ENCODE data around the gene CMYA5.
"Not testable (repeated sequence)": the region's sequence is repeated elsewhere in the genome, so short reads cannot be mapped to it uniquely, and the experiment has no call there.

Gene CMYA5

DNA sequence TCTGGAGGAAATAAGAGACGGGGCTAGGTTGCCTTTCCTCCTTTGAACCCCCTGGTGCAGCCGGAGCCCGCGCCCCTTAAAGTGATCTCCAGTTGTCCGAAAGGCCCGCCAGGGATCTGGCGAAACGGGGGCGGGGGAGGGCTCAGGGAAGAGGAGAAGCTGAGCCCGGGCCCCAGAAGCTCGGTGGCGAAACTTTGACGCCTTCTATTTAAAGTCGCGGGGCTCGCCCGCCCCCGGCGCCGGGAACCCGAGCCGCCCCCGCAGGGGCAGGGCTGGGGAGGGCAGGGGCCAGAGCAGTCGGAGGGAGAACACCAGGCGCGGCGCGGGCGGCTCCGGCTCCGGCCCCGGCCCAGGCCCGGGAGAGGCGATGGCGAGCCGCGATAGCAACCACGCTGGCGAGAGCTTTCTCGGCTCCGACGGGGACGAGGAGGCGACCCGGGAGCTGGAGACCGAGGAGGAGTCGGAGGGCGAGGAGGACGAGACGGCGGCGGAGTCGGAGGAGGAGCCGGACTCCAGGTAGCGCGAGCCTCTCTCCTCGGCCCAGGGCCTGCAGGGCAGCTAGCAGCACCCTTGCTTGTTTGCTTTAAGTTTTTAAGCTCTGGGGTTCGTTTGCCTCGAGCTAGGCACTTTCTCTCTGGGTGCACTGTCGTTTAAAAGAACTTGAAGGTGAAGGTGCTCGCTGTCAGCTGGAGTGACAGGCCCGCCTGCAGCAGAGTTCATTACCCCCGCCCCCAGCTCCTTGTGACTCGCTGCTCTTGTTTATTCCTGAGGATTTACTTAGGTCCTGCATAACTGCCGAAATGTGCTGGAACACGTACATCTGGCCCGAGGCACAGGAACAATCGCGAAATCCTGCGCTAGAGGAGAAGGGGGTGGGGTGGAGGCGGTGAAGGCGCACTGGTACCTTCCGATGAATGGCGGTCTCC lies at the start of gene CMYA5:
CMYA5 (plus strand) TSS at position 296 of the 926 bp plus-strand sequence; CDS start at position 368, 72 bp downstream.
- no peak for DNase-seq (ENCODE audit: low read depth in 1 of 2, low spot score in 1 of 2)

DNA sequence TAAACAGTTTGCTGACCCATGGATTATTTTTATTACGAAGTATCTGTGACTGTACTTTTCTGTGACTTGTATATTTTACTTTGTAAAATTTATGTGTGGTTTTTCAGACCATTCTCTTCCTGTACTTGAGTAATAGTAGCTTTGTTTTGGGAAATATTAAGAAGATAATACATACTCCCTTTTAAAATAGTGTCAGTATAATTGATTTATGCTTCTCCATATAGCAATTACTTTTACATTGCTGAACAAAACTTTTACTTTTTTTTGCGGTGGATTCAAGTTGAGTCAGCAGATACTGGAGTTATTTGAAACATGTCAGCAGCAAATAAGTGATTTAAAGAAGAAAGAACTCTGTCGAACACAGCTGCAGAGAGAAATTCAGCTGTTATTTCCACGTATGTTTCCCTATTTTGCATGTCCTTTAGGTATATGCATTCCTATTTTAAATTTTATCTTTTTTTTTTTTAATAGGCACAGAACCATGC lies 49.0 kb upstream of the CMYA5 start:
- DNase-seq (ENCODE audit: low read depth in 1 of 2, low spot score in 1 of 2), result no peak

DNA sequence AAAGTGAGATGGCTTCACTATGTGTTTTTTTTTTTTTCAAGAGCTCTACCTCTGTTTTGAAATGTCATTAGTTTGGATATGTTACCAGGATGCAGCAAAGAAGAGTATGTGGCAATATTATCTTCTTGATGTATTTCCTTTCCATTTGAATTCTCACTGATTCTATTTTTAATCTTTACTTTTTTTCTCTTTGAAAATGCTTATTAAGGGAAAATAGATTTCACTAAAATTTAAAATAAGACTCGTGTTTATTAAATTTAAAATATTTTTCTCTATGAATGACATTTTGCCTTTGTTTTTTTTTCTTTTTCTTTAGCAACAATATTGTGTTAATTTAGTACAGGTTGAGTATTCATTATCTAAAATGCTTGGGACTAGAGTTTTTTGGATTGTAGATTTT lies 48.2 kb upstream of the CMYA5 start:
- no peak for DNase-seq (ENCODE audit: low read depth in 1 of 2, low spot score in 1 of 2)

DNA sequence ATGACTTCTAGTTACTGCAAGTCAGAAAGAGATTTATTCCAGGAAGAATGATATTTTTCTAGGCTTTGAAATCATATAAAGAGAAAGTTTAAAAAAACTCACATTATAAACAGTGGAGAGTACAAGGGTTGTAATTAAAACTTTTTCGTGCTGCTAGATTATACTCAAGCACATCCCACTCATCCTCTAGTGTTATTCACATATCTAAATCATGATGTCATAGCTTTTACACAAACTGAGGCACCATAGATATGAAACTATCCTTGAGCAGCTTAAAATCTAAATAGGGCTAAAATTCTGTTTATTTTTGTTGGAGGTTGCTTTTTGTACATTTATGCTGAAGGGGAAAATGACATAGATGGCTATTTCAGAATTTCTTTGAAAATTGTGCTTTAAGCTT lies 47.4 kb upstream of the CMYA5 start:
- DNase-seq (ENCODE audit: low read depth in 1 of 2, low spot score in 1 of 2), result no peak

DNA sequence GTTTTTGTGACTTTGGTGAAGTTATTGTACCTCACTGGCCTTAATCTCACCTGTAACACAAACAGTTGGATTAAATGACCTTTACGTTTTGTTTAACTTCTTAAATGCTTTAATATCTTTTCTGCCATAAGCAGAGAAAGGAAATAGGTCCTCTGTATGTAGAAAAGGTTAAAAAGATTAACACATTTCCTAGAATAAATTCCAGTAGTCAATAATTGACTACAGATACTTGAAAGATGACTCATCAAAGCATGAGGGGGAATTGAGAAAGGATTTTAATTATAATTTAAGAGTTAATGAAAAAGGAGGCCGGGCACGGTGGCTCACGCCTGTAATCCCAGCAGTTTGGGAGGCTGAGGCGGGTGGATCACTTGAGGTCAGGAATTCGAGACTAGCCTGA lies 35.8 kb upstream of the CMYA5 start:
- no peak for DNase-seq (ENCODE audit: low read depth in 1 of 2, low spot score in 1 of 2)

DNA sequence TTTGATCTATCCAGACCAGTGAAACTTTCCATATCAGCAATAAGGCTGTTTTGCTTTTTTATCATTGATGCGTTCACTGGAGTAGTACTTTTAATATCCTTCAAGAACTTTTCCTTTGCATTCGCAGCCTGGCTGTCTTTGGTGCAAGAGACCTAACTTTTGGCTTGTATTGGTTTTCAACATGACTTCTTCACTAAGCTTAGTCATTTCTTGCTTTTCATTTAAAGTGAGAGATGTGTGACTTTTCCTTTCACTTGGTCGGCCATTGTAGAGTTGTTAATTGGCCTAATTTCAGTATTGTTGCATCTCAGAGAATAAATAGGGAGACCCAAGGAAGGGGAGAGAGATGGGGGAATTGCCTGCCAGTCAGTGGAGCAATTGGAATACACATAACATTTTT lies 26.4 kb upstream of the CMYA5 start:
- DNase-seq (ENCODE audit: low read depth in 1 of 2, low spot score in 1 of 2), result no peak

DNA sequence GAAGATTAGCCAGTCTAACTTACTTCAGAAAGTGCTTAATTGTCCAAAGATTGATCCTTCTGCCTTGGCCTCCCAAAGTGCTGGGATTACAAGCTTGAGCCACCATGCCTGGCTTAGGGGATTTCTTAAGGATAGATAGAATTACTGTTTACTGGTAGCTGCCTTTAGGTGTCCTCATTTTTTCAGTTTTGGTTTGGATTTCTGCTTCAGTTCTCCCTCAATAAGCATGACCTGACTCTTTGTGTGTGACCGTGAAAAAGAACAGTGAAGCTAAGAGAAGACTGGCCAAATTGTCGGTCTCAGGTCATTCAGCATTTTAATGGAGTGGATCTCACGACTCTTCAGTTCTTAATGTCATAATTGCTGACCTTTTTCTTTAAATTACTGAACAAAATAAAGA lies 22.9 kb upstream of the CMYA5 start:
- no peak for DNase-seq (ENCODE audit: low read depth in 1 of 2, low spot score in 1 of 2)

DNA sequence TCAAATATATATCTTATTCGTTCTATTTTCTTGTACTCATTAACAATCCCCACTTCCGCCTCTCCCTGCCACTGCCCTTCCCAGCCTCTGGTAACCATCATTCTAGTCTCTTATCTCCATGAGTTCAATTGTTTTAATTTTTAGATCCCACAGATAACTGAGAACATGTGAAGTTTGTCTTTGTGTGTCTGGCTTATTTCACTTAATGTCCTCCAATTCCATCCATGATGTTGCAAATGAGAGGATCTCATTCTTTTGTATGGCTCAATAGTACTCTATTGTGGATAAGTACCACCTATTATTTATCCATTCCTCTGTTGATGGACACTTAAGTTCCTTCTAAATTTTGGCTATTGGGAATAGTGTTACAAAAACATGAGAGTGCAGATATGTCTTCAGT lies 17.2 kb upstream of the CMYA5 start:
- no peak for DNase-seq (ENCODE audit: low read depth in 1 of 2, low spot score in 1 of 2)

DNA sequence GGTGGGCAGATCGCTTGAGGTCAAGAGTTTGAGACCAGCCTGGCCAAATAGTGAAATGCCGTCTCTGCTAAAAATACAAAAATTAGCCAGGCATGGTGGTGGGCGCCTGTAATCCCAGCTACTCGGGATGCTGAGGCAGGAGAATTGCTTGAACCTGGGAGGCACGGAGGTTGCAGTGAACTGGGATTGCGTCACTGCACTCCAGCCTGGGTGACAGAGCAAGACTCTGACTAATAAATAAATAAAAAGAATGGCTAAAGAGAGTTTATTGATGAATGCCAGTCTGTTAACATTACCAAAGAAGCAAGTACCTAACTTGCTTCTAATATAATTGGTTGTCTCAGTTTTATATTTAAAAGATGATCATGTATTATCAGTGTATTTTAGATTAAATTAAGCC lies 13.3 kb upstream of the CMYA5 start:
- DNase-seq (ENCODE audit: low read depth in 1 of 2, low spot score in 1 of 2), result not testable (repeated sequence)

DNA sequence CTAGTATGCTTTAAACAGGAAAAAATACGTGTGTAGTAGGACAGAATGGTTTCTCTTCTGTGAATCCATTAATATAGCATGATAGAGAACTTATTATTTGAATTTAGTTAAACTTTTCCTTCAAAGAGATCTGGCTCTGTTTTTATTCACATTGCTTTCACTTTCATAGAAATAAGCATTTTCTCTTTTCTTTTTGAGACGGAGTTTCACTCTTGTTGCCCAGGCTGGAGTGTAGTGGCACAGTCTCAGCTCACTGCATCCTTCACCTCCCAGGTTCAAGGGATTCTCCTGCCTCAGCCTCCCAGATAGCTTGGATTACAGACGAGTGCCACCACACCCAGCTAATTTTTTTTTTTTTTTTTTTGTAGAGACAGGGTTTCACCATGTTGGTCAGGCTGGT lies 7.5 kb upstream of the CMYA5 start:
- DNase-seq (ENCODE audit: low read depth in 1 of 2, low spot score in 1 of 2), result not testable (repeated sequence)

DNA sequence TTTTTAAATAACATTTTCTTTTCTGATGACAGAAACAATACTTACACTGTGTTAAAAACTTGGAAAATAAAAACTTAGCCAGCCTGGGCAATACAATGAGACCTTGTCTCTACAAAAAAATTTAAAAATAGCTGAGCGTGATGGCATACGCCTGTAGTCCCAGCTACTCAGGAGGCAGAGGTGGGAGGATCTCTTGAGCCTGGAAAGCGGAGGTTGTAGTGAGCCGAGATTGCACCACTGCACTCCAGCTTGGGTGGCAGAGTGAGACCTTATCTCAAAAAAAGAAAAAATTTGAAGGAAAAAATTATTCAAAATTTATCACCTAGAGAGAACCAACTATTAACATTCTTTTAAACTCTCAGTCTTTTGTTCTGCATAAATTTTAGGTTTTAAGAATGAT lies 4.9 kb upstream of the CMYA5 start:
- DNase-seq (ENCODE audit: low read depth in 1 of 2, low spot score in 1 of 2), result no peak

DNA sequence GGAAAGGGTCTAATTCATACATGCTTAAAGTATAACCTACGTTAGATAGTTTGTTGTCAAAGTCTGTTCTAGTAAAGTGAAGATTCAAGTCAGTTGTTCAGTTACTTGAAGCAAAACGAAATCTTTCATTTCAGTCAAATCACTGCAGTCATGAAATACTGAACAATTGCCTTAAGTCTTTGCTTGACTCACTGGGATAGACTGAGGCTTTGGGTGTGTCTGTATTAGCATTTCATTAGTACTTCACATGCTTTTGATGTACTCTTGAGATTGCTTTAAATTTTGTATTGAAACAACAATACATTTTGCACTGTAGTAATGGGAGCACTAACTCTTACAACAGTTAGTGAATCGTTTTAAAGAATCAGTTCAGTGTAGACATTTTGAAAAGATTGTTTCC lies 4.0 kb upstream of the CMYA5 start:
- no peak for DNase-seq (ENCODE audit: low read depth in 1 of 2, low spot score in 1 of 2)

DNA sequence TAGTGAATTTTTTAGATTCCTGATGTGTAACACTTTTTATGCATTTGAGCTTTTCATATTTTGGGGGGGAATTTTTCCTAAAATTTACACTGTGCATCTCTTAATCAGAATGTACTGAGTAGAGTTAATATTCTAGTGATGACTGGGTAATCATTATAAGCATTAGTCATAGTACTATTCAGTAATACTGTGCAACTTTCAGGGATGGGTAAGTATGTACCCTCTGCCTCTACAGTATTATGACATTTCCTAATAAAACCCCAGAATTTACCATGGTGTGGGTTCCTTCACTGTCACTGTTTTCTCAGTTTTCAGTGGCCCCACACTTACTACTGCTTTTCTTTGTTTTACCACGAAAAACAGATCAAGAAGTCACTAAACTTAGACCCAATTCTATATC lies 2.8 kb upstream of the CMYA5 start:
- no peak for DNase-seq (ENCODE audit: low read depth in 1 of 2, low spot score in 1 of 2)

DNA sequence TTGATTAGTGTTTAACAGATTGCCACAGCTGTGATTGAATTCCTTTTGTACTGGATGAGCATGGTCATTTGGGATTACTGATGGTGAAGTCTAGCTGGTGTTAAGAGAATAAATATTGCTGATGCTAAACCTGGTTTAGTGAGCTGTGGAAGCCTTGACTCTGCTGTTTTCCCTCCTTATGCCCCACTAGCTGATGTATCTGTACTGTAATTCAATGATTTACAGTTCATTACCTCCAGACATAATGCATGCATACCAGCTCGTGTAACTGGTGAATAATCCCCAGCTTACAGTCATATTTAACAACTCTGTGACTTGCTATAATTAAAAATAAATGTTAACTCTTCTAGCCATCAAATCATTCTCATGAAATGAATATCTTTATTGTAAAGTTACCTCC lies 1.7 kb upstream of the CMYA5 start:
- DNase-seq (ENCODE audit: low read depth in 1 of 2, low spot score in 1 of 2), result no peak

DNA sequence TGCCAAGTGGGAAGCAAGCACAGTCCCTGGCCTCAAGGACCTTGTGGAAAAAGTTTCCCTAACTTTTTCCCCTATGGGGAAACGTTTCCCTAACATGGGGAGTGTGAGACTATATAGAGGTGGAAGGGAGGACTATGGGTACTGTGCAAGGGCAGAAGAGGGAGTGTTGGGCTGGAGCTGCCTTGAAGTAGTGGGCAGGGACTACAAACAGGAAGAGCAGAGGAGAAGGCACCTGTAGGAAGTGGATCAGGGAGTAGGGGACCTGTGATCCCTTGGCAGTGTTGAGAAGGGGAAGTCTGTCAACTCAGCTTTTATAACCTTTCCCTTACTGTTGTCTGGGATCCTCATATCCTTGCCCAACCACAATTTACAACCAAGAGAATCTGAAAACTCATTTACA lies 1.4 kb downstream of the CMYA5 start:
- no peak for DNase-seq (ENCODE audit: low read depth in 1 of 2, low spot score in 1 of 2)

DNA sequence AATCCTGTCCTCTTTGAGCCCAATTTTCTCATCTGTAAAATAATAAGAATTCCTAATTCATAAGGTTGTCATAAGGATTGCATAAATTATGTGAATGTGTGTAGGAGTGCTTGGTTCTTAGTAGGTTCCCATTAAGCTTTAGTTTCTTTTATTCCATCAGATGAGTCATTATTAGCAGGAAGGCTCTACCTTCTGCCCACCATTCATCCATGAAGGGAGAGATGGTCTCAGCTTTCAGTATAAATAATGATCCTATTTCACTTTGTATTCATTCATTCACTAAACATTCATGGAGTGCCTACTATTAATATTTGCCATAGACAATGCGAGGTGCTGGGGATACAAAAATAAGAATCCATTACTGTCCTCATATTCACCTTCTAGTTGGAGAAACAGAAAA lies 3.0 kb downstream of the CMYA5 start:
- no peak for DNase-seq (ENCODE audit: low read depth in 1 of 2, low spot score in 1 of 2)

DNA sequence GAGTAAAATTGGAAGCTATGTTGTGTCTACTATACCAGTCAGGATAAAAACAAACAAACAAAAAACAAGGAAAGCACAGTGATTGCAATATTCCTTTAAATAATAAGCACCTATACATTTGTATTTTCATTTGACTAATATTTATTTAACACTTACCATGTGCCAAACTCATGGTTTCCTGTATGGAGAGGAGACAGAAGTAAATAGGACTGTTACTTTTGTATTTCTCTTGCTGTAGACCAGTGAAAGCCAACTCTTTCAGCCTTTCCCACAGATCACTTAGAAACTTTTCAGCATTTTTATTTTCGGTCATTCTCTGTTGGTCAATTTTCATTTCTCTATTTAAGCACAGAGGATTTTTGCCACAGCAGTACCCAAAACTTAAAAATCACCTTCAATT lies 4.5 kb downstream of the CMYA5 start:
- DNase-seq (ENCODE audit: low read depth in 1 of 2, low spot score in 1 of 2), result no peak

DNA sequence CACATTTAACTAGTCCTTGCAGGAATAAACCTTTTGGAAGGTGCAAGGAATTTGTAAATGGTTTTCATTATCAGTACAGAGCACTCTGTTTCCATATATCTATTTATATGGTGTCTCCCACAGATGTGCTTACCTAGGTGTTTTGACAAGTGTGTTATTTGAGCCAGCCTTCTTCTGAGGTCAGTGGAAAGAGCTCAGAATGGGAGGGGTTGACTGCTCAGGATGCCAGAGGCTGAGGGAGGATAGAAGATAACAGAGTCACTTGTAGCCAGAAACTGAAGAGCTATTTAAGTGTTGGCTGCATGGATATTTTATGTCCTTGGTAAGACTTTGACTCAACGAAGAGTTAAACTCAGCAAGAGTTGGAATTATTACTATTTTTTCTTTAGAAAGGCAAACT lies 5.0 kb downstream of the CMYA5 start:
- no peak for DNase-seq (ENCODE audit: low read depth in 1 of 2, low spot score in 1 of 2)

DNA sequence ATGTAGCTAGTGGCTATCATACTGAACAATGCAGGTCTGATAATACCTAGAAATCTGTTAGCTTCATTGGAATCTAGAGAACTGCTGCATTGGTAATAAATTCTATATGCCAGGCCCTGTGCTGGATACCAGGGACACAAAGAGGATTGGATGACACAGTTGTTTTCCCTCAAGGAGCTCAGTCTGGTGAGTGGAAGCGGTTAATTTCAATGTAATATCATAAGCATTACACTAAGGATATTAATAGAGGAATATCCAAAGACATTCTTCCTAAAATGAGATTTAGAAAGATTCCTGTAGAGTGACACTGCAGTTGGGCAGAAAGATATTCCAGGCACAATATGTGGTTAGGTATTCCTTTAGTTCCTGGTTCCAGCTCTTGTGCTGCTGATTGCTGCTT lies 5.9 kb downstream of the CMYA5 start:
- DNase-seq (ENCODE audit: low read depth in 1 of 2, low spot score in 1 of 2), result no peak

DNA sequence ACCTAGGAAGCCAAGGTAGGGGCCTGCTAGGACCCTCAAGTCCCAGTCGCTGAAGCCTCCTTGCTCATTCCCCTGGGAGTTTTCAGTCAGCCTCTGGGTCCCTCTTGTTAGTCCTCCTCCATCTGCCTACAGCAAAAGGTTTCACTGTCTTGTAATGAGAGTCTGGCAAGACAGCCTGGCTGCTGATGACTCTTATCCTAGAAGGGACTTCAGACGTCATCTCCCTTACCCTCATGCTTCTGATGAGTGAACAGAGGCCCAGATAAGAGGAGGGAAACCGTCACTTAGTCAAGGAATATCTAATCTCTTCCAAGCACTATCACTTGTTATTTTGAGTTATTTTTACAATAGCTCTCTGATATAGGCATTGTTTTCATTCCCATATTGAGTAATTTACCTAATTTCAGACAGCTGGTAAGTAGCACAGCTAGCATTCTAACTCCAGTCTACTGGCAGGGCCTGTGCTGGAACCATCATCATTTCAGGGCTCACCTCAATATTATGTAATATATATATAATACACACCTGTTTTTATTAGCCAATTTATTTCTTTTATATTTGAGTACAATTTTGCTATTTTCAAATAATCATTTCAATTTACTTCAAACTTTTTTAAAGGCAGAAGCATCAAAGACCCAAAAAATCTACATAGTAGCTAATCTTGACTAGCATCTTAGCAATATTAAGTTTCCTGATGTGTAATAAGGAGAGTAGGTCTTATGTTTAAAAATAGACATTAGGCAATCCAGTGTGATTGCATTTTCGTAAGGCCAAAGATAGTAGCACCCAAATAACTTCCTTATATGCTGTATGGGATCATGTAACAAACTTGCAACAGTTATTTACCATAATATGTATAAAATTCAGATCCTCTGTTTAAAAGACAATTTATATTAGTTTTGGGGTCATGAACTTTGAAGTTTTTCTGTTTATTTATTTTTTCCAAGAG lies 7.9 kb downstream of the CMYA5 start:
- no peak for DNase-seq (ENCODE audit: low read depth in 1 of 2, low spot score in 1 of 2)

DNA sequence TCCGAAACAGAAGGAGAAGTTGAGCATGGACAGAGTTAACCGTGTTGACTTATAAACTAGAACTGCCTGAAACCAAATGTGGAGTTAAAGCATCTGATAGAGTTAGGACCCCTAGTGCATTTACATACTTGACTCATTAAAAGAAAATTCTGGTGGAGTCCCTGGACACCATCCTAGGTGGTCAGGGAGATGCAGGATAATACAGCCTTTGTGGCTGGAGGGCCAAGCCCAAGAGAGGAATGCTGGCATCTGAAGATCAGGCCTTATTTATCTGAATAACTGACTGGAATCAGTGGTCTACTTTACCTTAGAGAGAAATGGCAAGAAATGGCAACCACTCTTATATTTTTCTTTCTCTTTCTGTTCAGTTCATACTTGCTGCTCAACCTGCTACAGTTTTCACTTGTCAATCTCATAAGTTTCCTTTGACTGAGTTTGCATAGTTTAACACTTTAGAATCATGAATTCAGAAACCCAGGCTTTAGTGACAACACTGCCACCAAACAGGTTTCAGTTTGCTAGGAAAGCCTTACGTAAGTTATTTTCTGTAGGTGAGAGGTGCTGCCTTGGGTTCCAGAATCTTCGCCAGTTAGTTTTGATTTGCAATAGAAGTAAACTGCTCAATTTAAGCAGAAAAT lies 10.2 kb downstream of the CMYA5 start:
- no peak for DNase-seq (ENCODE audit: low read depth in 1 of 2, low spot score in 1 of 2)

All from activated CD4-positive, alpha-beta T cell treated with anti-CD3 and anti-CD28 coated beads, Interleukin-2, amount 50 U/mL, for 24 hours (primary cell).